Lung (tissue), 12 donors: ENCODE results near the gene OST4. TPM values are rescaled to one million over a fixed set of nuclear protein-coding genes. Genes with fewer than 3 reads are reported as not detected.

Experiments
- ATAC-seq: fragments of 200-7000 bp; cut with Tn5 transposase; one replicate; pipeline ENCODE4 v1.9.1; 2020; ENCODE audit warnings: moderate number of reproducible peaks; ENCODE audit not compliant: insufficient read depth, low FRiP score
- DNase-seq, 3 donors: peaks; one replicate each; pipeline ENCODE4 v3.0.0-alpha.2; 2013 to 2017
- H3K27ac ChIP-seq, 2 donors: one replicate each; pipeline ENCODE4 v1.5.1; 2013; ENCODE audit warnings: mild to moderate bottlenecking in 2 of 2, moderate library complexity in 2 of 2, control low read depth in 1 of 2, inconsistent platforms in 1 of 2, low read depth in 1 of 2, low read length in 1 of 2
- H3K27me3 ChIP-seq, 3 donors: one replicate each; pipeline ENCODE4 v1.5.1; 2013; ENCODE audit warnings: low read length in 2 of 3; ENCODE audit not compliant: control insufficient read depth in 3 of 3, insufficient read depth in 3 of 3
- H3K36me3 ChIP-seq, 4 donors: one replicate each; pipeline ENCODE4 v1.5.1; 2013; ENCODE audit warnings: low read length in 4 of 4, mild to moderate bottlenecking in 1 of 4, moderate library complexity in 1 of 4; ENCODE audit not compliant: control insufficient read depth in 4 of 4, insufficient read depth in 4 of 4
- H3K4me1 ChIP-seq, 5 donors: one replicate each; pipeline ENCODE4 v1.5.1; 2013; ENCODE audit warnings: low read length in 5 of 5, mild to moderate bottlenecking in 2 of 5, moderate library complexity in 1 of 5; ENCODE audit not compliant: control insufficient read depth in 5 of 5, insufficient read depth in 5 of 5
- H3K4me3 ChIP-seq: one replicate; pipeline ENCODE4 v1.5.1; 2013; ENCODE audit warnings: mild to moderate bottlenecking, control low read depth, moderate library complexity
- H3K9ac ChIP-seq, 2 donors: one replicate each; pipeline ENCODE4 v1.5.1; 2013; ENCODE audit warnings: low read length in 2 of 2, control low read depth in 1 of 2; ENCODE audit not compliant: insufficient read depth in 1 of 2
- H3K9me3 ChIP-seq, 4 donors: one replicate each; pipeline ENCODE4 v1.5.1; 2013; ENCODE audit warnings: low read length in 3 of 4, mild to moderate bottlenecking in 1 of 4, moderate library complexity in 1 of 4; ENCODE audit not compliant: control insufficient read depth in 4 of 4, insufficient read depth in 3 of 4
- WGBS, 2 donors: extraction: QIAGEN DNeasy Blood & Tissue Kit; methylation state at CpG; one replicate each; pipeline ENCODE4 v1.1.7; 2013; 5-methylcytosine and 5-hydroxymethylcytosine counted together
- polyA plus RNA-seq, 2 donors: library from polyadenylated mRNA; stranded (reverse); fragments of 200-250 nt; gene quantifications; one replicate each; pipeline ENCODE4 v1.2.1, GENCODE V29; 2013
- total RNA-seq, 2 donors: library from RNA; depleted of rRNA in 1 of 2; stranded (reverse); fragments of >200 nt in 1 of 2; gene quantifications; one replicate each; pipeline ENCODE4 v1.2.1, GENCODE V29; 2014 to 2021
- TF ChIP-seq, protein P1 (sequence below): IDR thresholded peaks from 2 replicates; pipeline ENCODE4 v1.5.1; 2012; ENCODE audit warnings: mild to moderate bottlenecking; ENCODE audit errors: control extremely low read depth, extremely low read depth
- donor health status: control.
- donor health status: control.
- donor health status: Bipolar disorder and iron deficiency.
- donor health status: healthy.
- donor health status: DM: yes; HTN: yes; CAD: no.

The OST4 gene
- total and polyA plus RNA-seq, 4 donors = 164 to 577 (median 309) TPM

- ATAC-seq (no peak), DNase-seq (peak; percentile 96 to 98 (median 98))
- 5 to 6% methylated on average over 31 to 34 of the region's 34 CpGs for WGBS, 2 donors
- H3K27me3 ChIP-seq = no peaks in the 10 kb centered on the region
- peak overlapping the region; percentile 2 to 65 for H3K9ac ChIP-seq
- H3K9me3 ChIP-seq = no peaks in the 10 kb centered on the region
- peaks cover 11 to 69% (median 45%) of the 10 kb centered on the region in 5 donors for H3K4me1 ChIP-seq
- TF ChIP-seq, protein P1, sequence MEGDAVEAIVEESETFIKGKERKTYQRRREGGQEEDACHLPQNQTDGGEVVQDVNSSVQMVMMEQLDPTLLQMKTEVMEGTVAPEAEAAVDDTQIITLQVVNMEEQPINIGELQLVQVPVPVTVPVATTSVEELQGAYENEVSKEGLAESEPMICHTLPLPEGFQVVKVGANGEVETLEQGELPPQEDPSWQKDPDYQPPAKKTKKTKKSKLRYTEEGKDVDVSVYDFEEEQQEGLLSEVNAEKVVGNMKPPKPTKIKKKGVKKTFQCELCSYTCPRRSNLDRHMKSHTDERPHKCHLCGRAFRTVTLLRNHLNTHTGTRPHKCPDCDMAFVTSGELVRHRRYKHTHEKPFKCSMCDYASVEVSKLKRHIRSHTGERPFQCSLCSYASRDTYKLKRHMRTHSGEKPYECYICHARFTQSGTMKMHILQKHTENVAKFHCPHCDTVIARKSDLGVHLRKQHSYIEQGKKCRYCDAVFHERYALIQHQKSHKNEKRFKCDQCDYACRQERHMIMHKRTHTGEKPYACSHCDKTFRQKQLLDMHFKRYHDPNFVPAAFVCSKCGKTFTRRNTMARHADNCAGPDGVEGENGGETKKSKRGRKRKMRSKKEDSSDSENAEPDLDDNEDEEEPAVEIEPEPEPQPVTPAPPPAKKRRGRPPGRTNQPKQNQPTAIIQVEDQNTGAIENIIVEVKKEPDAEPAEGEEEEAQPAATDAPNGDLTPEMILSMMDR = no peak
- H3K36me3 ChIP-seq = peaks cover 7 to 28% (median 24%) of the 10 kb centered on the region in 4 donors
- peak overlapping the region; percentile 95 to 98 for H3K27ac ChIP-seq
- peak overlapping the region; percentile 58 for H3K4me3 ChIP-seq
These were observed 756 bp upstream of the OST4 start for GRCh38 chr2:27071990-27072830.

- peak overlapping the region; percentile 84 for H3K4me3 ChIP-seq
- ATAC-seq (no peak), DNase-seq (no peak)
- H3K9me3 ChIP-seq = no peaks in the 10 kb centered on the region
- peaks cover 7 to 29% (median 24%) of the 10 kb centered on the region in 4 donors for H3K36me3 ChIP-seq
- H3K9ac ChIP-seq = peak overlapping the region; percentile 61 to 90
- TF ChIP-seq, protein P1 = no peak
- H3K27me3 ChIP-seq = no peaks in the 10 kb centered on the region
- 3 to 4% methylated on average over 11 of the region's 11 CpGs for WGBS, 2 donors
- peaks cover 11 to 55% (median 33%) of the 10 kb centered on the region in 5 donors for H3K4me1 ChIP-seq
- peak overlapping the region; percentile 88 to 94 for H3K27ac ChIP-seq
These were observed 689 bp downstream of the OST4 start for GRCh38 chr2:27070653-27071276.

GRCh38 chr2:27069961-27070618 lies 1.4 kb downstream of the OST4 start:
- Histone ChIP-seq H3K4me1 (peaks cover 11 to 48% (median 28%) of the 10 kb centered on the region in 5 donors), H3K9ac (peak overlapping the region; percentile 61 to 90), H3K4me3 (no peak overlapping the region), H3K27me3 (no peaks in the 10 kb centered on the region), H3K36me3 (peaks cover 7 to 33% (median 26%) of the 10 kb centered on the region in 4 donors), H3K9me3 (no peaks in the 10 kb centered on the region), H3K27ac (no peak overlapping the region)
- no peak for DNase-seq
- WGBS, 2 donors = 84 to 90% methylated on average over 8 of the region's 8 CpGs
- TF ChIP-seq, protein P1 = no peak
- no peak for ATAC-seq
